GM18951 (cell line): ENCODE data around the gene HES4.
"Not testable (repeated sequence)": the region's sequence is repeated elsewhere in the genome, so short reads cannot be mapped to it uniquely, and the experiment has no call there.

Experiments used
- POLR2A ChIP-seq: IDR thresholded peaks from 4 replicates; pipeline ENCODE4 v1.6.1; 2011; ENCODE audit warnings: mild to moderate bottlenecking; ENCODE audit not compliant: insufficient read length, insufficient read depth; ENCODE audit errors: extremely low read depth
- in situ Hi-C: fragments of 300-500 bp; cut with MboI; formaldehyde crosslinking; loops from one replicate; pipeline ENCODE4 v1.12.0; 2022; ENCODE audit warnings: low sequenced_read_pairs, mixed read lengths, inconsistent platforms; ENCODE audit not compliant: unreplicated experiment

The HES4 gene

DNA sequence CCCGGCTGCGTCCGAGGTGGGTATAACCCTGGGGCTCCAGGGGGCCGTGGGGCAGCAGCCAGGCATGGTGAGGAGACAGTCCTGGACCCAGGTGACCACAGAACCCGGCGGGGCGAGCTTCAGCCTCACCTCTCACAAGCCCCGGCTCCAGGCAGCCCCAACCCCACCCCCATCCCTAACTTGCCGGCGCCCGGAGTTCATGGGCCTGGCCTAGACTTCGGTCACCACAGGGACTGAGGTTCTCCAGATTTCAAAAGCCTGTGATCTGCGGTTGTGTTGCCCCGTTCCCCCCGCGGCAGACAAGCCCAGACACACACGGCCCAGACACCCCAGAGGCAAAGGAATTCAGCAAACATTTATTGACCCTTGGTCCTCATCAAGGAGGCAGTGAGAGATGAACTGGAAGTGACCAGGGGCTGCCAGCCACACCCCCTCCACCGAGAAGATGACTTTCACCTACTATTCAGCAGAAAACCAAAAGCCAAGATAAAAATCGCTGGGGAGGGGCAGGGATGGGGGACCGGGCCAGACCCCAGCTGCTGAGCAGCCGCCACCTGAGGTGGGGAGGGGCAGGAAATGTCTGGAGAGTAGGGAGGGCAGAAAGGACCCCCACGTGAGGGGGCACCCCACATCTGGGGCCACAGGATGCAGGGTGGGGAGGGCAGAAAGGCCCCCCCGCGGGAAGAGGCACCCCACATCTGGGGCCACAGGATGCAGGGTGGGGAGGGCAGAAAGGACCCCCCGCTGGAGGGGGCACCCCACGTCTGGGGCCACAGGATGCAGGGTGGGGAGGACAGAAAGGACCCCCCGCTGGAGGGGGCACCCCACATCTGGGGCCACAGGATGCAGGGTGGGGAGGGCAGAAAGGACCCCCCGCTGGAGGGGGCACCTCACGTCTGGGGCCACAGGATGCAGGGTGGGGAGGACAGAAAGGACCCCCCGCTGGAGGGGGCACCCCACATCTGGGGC, 3.9 kb downstream of the HES4 start:
- TF ChIP-seq POLR2A: no peak
- in situ Hi-C loops: no loop called here

DNA sequence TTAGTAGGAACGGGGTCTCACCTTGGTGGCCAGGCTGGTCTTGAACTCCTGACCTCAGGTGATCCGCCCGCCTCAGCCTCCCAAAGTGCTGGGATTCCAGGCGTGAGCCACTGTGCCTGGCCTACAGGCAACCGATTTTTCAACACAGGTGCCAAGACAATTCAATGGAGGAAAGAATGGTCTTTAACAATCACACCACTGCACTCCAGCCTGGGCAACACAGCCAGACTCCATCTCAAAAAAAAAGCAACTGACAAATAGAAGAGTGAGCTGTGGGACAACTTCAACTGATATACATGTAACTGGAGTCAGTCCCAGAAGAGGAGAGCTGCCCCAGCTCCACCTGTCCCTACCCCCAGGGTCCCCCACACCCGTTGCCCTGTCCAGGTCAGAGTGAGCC, 5.4 kb downstream of the HES4 start:
- in situ Hi-C loops: not testable (repeated sequence)

DNA sequence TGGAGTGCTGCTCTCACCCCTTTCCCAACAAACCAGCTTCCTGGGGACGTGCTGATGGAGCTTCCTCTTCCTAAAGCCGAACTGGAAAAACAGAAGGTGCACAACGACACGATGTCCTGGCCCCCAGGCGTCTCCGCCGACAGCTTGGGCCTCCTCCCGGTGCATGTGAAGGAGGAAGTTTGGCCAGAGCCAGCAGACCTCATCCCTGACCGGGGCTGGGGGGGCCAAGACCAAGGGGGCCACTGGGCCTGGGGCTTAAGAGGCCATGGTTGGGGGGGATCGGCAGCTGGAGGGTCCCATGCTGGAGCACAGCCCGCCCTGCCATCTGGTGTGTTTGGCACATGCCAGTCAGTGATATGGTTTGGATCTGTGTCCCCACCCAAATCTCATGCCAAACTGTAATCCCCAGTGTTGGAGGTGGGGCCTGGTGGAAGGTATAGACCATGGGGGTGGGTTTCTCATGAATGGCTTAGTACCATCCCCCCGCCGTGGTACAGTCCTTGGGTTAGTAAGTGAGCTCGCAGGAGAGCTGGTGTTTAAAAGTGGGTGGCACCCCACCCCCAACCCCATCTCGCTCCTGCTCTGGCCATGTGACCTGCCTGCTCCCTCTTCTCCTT, 6.4 kb downstream of the HES4 start:
- in situ Hi-C loops: no loop called here
- TF ChIP-seq POLR2A: no peak

DNA sequence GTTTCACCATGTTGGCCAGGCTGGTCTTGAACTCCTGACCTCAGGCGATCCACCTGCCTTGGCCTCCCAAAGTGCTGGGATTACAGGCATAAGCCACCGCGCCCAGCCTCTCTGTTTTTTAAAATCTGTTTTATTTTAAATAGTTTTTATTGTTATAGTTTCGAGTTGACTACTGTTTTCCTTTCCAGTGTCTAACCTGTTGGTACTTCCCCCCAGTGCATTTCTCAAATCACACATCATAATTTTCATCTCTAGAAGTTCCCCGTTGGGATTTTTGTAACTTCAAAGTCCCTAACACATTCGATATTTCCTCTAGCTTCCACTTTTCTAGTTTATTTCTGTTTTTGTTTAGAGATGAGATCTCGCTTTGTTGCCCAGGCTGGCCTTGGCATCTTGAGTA, 7.5 kb downstream of the HES4 start:
- no peak for TF ChIP-seq POLR2A
- in situ Hi-C loops: no loop called here

DNA sequence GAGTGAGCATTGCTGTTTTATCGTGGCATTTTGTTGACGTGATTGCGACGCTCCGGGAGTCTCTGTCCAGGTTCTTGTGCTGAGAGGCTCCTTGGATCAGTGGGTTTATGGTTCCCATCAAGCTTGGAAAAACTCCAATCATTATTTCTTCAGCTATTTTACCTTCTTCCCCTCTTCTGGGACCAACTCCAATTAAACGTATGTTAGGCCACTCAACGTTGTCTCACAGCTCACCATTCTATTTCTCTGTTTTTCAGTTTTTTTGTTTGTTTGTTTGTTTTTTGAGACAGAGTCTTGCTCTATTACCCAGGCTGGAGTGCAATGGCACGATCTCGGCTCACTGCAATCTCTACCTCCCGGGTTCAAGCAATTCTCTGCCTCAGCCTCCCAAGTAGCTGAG, 8.0 kb downstream of the HES4 start:
- in situ Hi-C loops: no loop called here

DNA sequence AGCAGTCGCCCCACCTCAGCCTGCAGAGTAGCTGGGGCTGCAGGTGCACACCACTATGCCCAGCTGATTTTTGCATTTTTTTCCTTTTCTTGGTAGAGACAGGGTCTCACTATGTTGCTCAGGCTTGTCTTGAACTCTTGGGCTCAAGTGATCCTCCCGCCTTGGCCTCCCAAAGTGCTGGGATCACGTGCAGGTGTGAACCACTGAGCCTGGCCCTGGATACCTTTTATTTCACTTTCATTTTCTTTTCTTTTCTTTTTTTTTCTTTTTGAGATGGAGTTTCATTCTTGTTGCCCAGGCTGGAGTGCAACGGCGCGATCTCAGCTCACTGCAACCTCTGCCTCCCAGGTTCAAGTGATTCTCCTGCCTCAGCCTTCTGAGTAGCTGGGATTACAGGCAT, 8.6 kb downstream of the HES4 start:
- in situ Hi-C loops: not testable (repeated sequence)

More for the DNA sequence above, 8.0 kb downstream of the HES4 start:
- TF ChIP-seq POLR2A: no peak

DNA sequence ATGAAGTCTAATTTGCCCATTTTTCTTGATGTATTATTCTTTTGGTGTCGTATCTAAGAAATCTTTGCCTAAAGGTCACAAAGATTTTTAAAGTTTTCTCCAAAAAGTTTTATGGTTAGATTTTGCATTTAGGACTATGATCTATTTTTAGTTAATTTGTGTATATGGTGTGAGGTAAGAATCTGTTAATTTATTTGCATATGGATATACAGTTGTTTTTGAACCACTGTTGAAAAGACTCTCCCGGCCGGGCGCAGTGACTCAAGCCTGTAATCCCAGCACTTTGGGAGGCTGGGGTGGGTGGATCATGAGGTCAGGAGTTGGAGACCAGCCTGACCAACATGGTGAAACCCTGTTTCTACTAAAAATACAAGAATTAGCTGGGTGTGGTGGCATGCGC, 11.8 kb downstream of the HES4 start:
- in situ Hi-C loops: not testable (repeated sequence)

DNA sequence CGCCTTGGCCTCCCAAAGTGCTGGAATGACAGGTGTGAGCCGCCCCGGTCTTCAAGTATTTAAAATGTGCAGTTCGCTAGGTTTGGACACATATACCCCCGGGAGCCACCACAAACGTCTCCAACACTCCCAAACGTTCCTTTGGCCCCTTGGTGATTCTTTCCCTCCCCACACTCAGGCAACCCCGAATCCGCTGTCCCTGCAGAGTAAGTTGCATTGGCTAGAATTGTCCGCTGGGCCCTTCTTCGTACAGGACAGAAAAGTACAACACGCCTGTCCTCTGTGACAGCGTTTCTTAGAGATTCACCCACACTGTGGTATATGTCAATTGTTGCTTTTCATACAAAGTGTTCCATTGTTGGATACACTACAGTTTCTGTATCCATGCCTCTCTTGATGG, 14.8 kb downstream of the HES4 start:
- no peak for TF ChIP-seq POLR2A
- in situ Hi-C loops: no loop called here

DNA sequence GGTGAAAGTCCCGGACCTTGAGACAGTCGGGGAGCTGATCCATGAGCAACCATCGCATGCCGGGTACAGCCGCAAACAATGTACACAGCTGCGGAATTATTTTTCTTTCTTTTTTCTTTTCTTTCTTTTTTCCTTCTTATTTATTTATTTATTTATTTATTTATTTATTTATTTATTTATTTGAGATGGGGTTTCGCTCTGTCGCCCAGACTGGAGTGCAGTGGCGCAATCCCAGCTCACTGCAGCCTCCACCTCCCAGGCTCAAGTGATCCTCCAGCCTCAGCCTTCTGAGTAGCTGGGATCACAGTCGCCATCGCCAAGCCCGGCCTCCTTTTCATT, 15.5 kb downstream of the HES4 start:
- no peak for TF ChIP-seq POLR2A
- in situ Hi-C loops: no loop called here

DNA sequence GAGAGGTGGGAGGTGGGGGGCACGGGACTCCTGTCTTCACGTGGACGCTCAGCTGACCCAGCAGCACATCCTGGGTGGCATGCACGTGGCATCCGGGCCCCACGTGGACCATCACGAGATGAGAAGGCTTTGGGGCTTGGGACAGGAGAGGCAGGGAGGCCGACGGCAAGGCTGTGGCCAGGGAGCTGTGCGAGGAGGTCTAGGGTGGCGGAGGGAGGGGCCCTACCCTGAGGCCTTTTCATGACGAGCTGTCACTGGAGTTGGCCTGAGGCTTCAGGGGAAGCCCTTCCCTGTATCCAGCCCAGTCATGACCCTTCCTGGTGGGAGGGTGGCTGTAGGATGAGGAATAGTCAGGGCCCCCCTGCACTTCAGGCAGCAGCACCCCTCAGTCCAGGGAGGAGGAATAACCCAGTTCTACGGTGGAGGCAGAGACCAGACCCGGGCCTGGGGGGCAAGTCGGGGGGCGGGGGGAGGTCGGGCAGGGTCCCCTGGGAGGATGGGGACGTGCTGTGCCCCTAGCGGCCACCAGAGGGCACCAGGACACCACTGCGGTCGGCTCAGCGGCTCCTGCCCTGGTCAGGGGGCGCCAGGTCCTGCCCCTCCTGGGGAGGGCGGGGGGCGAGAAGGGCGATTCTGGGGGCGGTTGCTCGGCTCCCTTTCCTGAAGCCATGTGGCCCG, 16.0 kb downstream of the HES4 start:
- TF ChIP-seq POLR2A: no peak
- in situ Hi-C loops: no loop called here

DNA sequence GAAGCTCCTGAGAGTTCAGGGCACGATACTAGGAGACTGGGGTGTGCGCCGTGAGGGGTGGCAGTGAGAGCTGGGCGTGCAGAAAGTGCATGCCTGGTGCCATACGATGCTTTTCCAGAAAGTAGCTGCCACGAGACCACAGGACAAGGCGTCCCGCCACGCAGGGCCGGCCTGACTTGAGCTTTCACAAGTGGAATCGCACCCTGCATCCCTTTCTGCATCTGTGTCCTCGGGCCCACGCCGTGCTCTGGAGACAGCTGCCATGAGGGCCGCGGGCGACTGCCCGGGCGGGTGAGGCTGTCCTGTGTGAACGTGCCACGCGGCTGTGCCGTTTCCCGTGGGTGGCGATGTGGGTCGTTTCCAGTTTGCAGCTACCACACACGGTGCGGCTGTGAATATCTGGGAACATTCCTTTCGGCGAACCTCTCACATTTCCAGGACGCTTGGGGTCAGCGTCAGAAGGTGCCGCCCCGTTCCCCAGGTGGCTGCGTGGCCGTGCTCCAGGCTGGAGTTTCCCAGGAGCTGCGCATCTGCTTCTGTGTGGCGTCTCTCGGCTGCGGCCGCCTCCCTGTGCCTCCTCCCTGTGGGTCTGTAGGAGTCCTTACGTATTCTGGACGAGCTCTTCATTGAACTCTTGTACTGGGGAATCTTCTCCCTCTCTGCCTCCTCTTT, 17.0 kb downstream of the HES4 start:
- in situ Hi-C loops: no loop called here
- TF ChIP-seq POLR2A: no peak

DNA sequence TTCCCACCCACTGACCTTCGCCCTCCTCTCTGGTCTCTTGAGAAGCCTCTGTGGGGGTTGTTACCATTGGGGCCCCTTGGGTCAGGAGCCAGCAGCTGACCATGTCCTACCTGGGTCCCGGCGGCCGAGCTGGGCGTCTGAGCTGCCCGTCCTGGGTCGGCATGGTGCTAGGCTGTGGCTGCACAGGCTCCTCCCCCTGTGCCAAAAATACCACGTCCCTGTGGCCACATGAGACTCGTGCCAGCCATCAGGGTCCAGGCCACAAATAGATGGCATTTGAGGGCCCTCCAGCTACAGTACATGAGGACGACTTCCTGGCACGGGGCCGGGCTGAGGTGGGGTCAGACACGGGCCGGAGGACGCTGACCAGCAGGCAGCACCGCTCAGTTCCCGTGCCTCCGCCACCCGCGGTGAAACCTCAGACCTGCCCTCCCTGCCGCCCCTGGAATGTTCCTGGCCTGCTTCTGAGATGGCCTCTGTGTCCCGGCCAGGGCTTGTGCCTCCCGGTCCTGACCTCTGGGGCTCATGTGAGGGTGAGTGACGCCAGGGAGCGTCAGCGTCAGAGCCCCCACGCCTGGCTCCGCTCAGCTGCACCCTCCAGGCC, 17.8 kb downstream of the HES4 start, which contains the start of gene PERM1:
PERM1 (minus strand) TSS at position 139 of the 604 bp plus-strand sequence. CDS start 1,064 bp downstream, outside the sequence.
- no peak for TF ChIP-seq POLR2A
- in situ Hi-C loops: no loop called here

DNA sequence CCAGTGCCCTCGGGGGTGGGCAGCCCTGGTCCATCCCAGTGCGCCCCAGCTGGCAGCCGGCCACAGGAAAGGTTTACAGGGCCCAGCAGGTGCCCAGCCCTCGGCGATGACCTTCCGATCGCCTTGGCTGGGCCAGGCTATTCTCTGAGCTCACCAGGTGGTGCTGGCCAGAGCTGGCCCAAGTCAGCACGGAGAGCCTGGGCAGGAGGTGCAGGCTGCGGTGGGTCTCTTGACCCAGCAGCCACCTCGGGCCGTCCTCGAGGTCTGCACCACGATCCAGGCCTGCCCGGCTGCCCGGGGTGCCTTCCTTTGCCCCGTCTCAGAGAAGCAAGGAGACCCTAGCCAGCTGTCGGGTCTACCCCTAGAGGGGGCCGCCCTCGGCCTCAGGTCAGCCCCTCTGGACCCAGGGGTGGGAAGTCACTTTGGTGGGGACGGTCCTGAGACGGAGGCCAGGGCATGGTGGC, 18.4 kb downstream of the HES4 start:
- TF ChIP-seq POLR2A: no peak

More for the DNA sequence above, 18.4 kb downstream of the HES4 start:
- in situ Hi-C loops: no loop called here
